Upper lobe of right lung (tissue), 1 donor: Measurements from ENCODE around the gene GPR132. TPM values are rescaled to one million over a fixed set of nuclear protein-coding genes. Genes with fewer than 3 reads are reported as not detected.

Source experiments
- ATAC-seq: fragments of 200-7000 bp; cut with Tn5 transposase; one replicate; pipeline ENCODE4 v1.9.1; 2020; ENCODE audit warnings: mild to moderate bottlenecking, moderate library complexity
- DNase-seq: peaks from one replicate; pipeline ENCODE4 v3.0.0-alpha.2; 2020
- H3K27ac ChIP-seq: fragments of 200-600 bp; one replicate; pipeline ENCODE4 v1.8.0; 2022
- H3K27me3 ChIP-seq: fragments of 200-600 bp; one replicate; pipeline ENCODE4 v1.8.0; 2022; ENCODE audit warnings: mild to moderate bottlenecking
- H3K36me3 ChIP-seq: fragments of 200-600 bp; one replicate; pipeline ENCODE4 v1.8.0; 2022
- H3K4me1 ChIP-seq: fragments of 200-600 bp; one replicate; pipeline ENCODE4 v1.8.0; 2022
- H3K4me3 ChIP-seq: fragments of 200-600 bp; one replicate; pipeline ENCODE4 v1.8.0; 2022; ENCODE audit warnings: mild to moderate bottlenecking
- H3K9me3 ChIP-seq: fragments of 200-600 bp; one replicate; pipeline ENCODE4 v1.8.0; 2022
- CTCF ChIP-seq: fragments of 200-600 bp; IDR thresholded peaks from one replicate; pipeline ENCODE4 v1.8.0; 2022; ENCODE audit warnings: antibody characterized with exemption
- intact Hi-C: fragments of 100-400 bp; cut with DNase I; formaldehyde crosslinking; loops from one replicate; pipeline ENCODE4 v1.11.0; 2022
- total RNA-seq: library from RNA; stranded (reverse); fragmentation: NEBNext Ultra II Directional; extraction: Animal tissue kit (Norgen Biotek cat#: 25700); gene quantifications from one replicate; pipeline ENCODE4 v1.2.1, GENCODE V29; 2021
- donor health status: DM: no; HTN: yes; CAD: no; lungs with severe emphysema.

GPR132 gene
- total RNA-seq, 1 donor from 2014 or later, result 6.7 TPM

- intact Hi-C loops, result no loop called here
- H3K36me3 ChIP-seq, result peaks cover 13% of the 10 kb centered on the region
- H3K27me3 ChIP-seq, result no peaks in the 10 kb centered on the region
- DNase-seq (no peak), ATAC-seq (no peak)
- H3K4me3 ChIP-seq, result no peak overlapping the region
- H3K9me3 ChIP-seq, result no peaks in the 10 kb centered on the region
- no peak overlapping the region for H3K27ac ChIP-seq
- no peak for TF ChIP-seq CTCF
- H3K4me1 ChIP-seq, result peaks cover 16% of the 10 kb centered on the region
These were observed 50.0 kb downstream of the GPR132 start for GRCh38 chr14:105015242-105015641.

- Histone ChIP-seq H3K27ac (no peak overlapping the region), H3K4me3 (no peak overlapping the region), H3K9me3 (no peaks in the 10 kb centered on the region), H3K4me1 (peaks cover 10% of the 10 kb centered on the region), H3K36me3 (peaks cover 19% of the 10 kb centered on the region), H3K27me3 (no peaks in the 10 kb centered on the region)
- ATAC-seq (no peak), DNase-seq (no peak)
- no peak for TF ChIP-seq CTCF
- intact Hi-C loops, result no loop called here
These were observed 50.6 kb downstream of the GPR132 start for GRCh38 chr14:105014631-105015030.

- H3K4me1 ChIP-seq, result peaks cover 4% of the 10 kb centered on the region
- no peak overlapping the region for H3K27ac ChIP-seq
- no peaks in the 10 kb centered on the region for H3K27me3 ChIP-seq
- intact Hi-C loops, result no loop called here
- no peak for ATAC-seq
- no peak overlapping the region for H3K4me3 ChIP-seq
- H3K9me3 ChIP-seq, result no peaks in the 10 kb centered on the region
- H3K36me3 ChIP-seq, result peaks cover 25% of the 10 kb centered on the region
- no peak for DNase-seq
- TF ChIP-seq CTCF, result no peak
These were observed 51.2 kb downstream of the GPR132 start for GRCh38 chr14:105014032-105014431.

GRCh38 chr14:105013150-105013785, 52.0 kb downstream of the GPR132 start:
- DNase-seq (no peak), ATAC-seq (no peak)
- TF ChIP-seq CTCF, result no peak
- intact Hi-C loops, result no loop called here
- Histone ChIP-seq H3K4me1 (no peaks in the 10 kb centered on the region), H3K9me3 (no peaks in the 10 kb centered on the region), H3K4me3 (no peak overlapping the region), H3K27ac (no peak overlapping the region), H3K36me3 (peaks cover 25% of the 10 kb centered on the region), H3K27me3 (no peaks in the 10 kb centered on the region)

- intact Hi-C loops, result no loop called here
- DNase-seq (no peak), ATAC-seq (peak; percentile 71)
- no peaks in the 10 kb centered on the region for H3K27me3 ChIP-seq
- H3K4me1 ChIP-seq, result no peaks in the 10 kb centered on the region
- H3K36me3 ChIP-seq, result peaks cover 25% of the 10 kb centered on the region
- no peak overlapping the region for H3K27ac ChIP-seq
- H3K9me3 ChIP-seq, result no peaks in the 10 kb centered on the region
- TF ChIP-seq CTCF, result peak; percentile 45
- H3K4me3 ChIP-seq, result no peak overlapping the region
These were observed 52.9 kb downstream of the GPR132 start for GRCh38 chr14:105012171-105012985.
